K562 (cell line): ENCODE results near the gene EGF. TPM values are rescaled to one million over a fixed set of nuclear protein-coding genes. Genes with fewer than 3 reads are reported as not detected.

Experiments
- ATAC-seq: fragments of 200-7000 bp; cut with Tn5 transposase; 3 replicates; pipeline ENCODE4 v1.9.1; 2020; ENCODE audit warnings: moderate library complexity
- BruUV-seq: library from RNA; stranded (reverse); fragments of 400-500 nt; replicated peaks from 2 replicates; lab custom pipeline; 2021; lab: Mats Ljungman, UMichigan
- CTCF ChIA-PET: fragments of 300-600 bp; formaldehyde crosslinking; extraction: SDS; loops from one replicate; lab custom pipeline; 2021; ENCODE audit warnings: low intra/inter-chr PET ratio; lab: Yijun Ruan, JAX
- POLR2A ChIA-PET: fragments of 300-600, 350-650 bp; sonication (Branson Sonifier 250); formaldehyde crosslinking; extraction: SDS; loops from one replicate; lab custom pipeline; 2021; ENCODE audit warnings: antibody characterized with exemption, inconsistent platforms; lab: Yijun Ruan, JAX
- DNase-seq, 4 experiments: peaks; one replicate each; pipeline versions ENCODE4 v3.0.0 to v3.0.0-alpha.2; 2011 to 2018; ENCODE audit warnings: low spot score in 3 of 4, mixed read lengths in 3 of 4; ENCODE audit errors: extremely low read depth in 1 of 4
- FAIRE-seq: peaks from 2 replicates; lab custom pipeline; 2011; peaks lifted over from hg19 to GRCh38; lab: Jason Lieb, UNC
- H2AFZ ChIP-seq: 2 replicates; pipeline ENCODE4 v1.6.0; 2011; ENCODE audit warnings: low read depth, low read length, control low read depth, inconsistent platforms
- H3K27ac ChIP-seq: fragments of 200-600 bp; 3 replicates; pipeline ENCODE4 v1.8.0; 2011; ENCODE audit warnings: low read depth, mild to moderate bottlenecking, control low read depth, inconsistent platforms, low read length, moderate library complexity, mixed read lengths; ENCODE audit errors: extremely low read depth
- H3K27me3 ChIP-seq, 2 experiments: fragments of 300-600 bp in 1 of 2; 2 replicates in 1 of 2; 3 replicates in 1 of 2; pipeline versions ENCODE4 v1.6.0 to v1.8.0; 2011; ENCODE audit warnings: inconsistent platforms in 2 of 2, low read length in 2 of 2, mild to moderate bottlenecking in 1 of 2, mixed read lengths in 1 of 2, moderate library complexity in 1 of 2; ENCODE audit not compliant: control insufficient read depth in 2 of 2, insufficient read depth in 2 of 2
- H3K36me3 ChIP-seq: fragments of 300-600 bp; 3 replicates; pipeline ENCODE4 v1.8.0; 2011; ENCODE audit warnings: mild to moderate bottlenecking, low read length, inconsistent platforms; ENCODE audit not compliant: control insufficient read depth, insufficient read depth
- H3K4me1 ChIP-seq, 2 experiments: fragments of 200-600 bp in 1 of 2; replicated peaks in 1 of 2; 2 replicates in 1 of 2; 3 replicates in 1 of 2; pipeline versions ENCODE4 v1.5.1 to v1.8.0; 2011; ENCODE audit warnings: inconsistent platforms in 2 of 2, low read length in 2 of 2, mild to moderate bottlenecking in 1 of 2, mixed read lengths in 1 of 2, moderate library complexity in 1 of 2; ENCODE audit not compliant: control insufficient read depth in 2 of 2, insufficient read depth in 2 of 2
- H3K4me2 ChIP-seq: 2 replicates; pipeline ENCODE4 v1.6.1; 2011; ENCODE audit warnings: low read length, control low read depth, inconsistent platforms, mixed read lengths; ENCODE audit not compliant: insufficient read depth
- H3K4me3 ChIP-seq: fragments of 200-600 bp; sonication (generic), shearing (Covaris generic); 2 replicates; pipeline ENCODE4 v1.5.1; 2016; ENCODE audit warnings: control low read depth, inconsistent platforms
- H3K79me2 ChIP-seq: fragments of 200-600 bp; 3 replicates; pipeline ENCODE4 v1.8.0; 2011; ENCODE audit warnings: low read length, inconsistent platforms; ENCODE audit not compliant: control insufficient read depth, insufficient read depth
- H3K9ac ChIP-seq, 2 experiments: 2 replicates each; pipeline versions ENCODE4 v1.6.0 to v1.6.1; 2011; ENCODE audit warnings: low read depth in 2 of 2, low read length in 2 of 2, control low read depth in 1 of 2, inconsistent platforms in 1 of 2, mild to moderate bottlenecking in 1 of 2, mixed read lengths in 1 of 2; ENCODE audit not compliant: insufficient read depth in 1 of 2
- H3K9me1 ChIP-seq: one replicate; pipeline ENCODE4 v1.6.0; 2011; ENCODE audit warnings: inconsistent platforms, mild to moderate bottlenecking, low read length, moderate library complexity; ENCODE audit not compliant: control insufficient read depth, insufficient read depth
- H3K9me3 ChIP-seq: replicated peaks from 2 replicates; pipeline ENCODE4 v1.5.1; 2011; ENCODE audit warnings: low read depth, low read length, inconsistent platforms; ENCODE audit not compliant: control insufficient read depth, insufficient read depth
- H4K20me1 ChIP-seq: replicated peaks from 2 replicates; pipeline ENCODE4 v1.6.1; 2011; ENCODE audit warnings: low read length, inconsistent platforms, mixed read lengths; ENCODE audit not compliant: control insufficient read depth, insufficient read depth
- ATF6 ChIP-seq: sonication (generic); formaldehyde crosslinking; IDR thresholded peaks from 2 replicates; pipeline ENCODE4 v1.4.0; 2020; ENCODE audit warnings: mild to moderate bottlenecking, missing genetic modification reagents
- CC2D1A ChIP-seq: fragments of 450-650 bp; IDR thresholded peaks from 2 replicates; pipeline ENCODE4 v1.6.1; 2017; ENCODE audit warnings: mild to moderate bottlenecking
- DLX4 ChIP-seq: fragments of 250-450 bp; sonication (Bioruptor Pico); IDR thresholded peaks from 2 replicates; pipeline ENCODE4 v1.6.1; 2021; ENCODE audit warnings: mild to moderate bottlenecking
- FOXP4 ChIP-seq: sonication (generic); formaldehyde crosslinking; IDR thresholded peaks from 2 replicates; pipeline ENCODE4 v1.8.0; 2022; ENCODE audit warnings: mild to moderate bottlenecking, missing genetic modification reagents, borderline replicate concordance
- GATAD2A ChIP-seq: fragments of 450-650 bp; IDR thresholded peaks from 2 replicates; pipeline ENCODE4 v1.6.1; 2017
- HDAC6 ChIP-seq: IDR thresholded peaks from 2 replicates; pipeline ENCODE4 v1.6.1; 2012; ENCODE audit warnings: low read depth, mild to moderate bottlenecking, control low read depth, inconsistent platforms, low read length, moderate library complexity
- HMBOX1 ChIP-seq: sonication (generic); IDR thresholded peaks from 2 replicates; pipeline ENCODE4 v1.6.1; 2016
- ILK ChIP-seq: fragments of 450-650 bp; IDR thresholded peaks from 2 replicates; pipeline ENCODE4 v1.6.1; 2016; ENCODE audit warnings: missing genetic modification characterization, low read depth, mild to moderate bottlenecking, missing compliant biosample characterization, moderate library complexity, borderline replicate concordance
- NCOA4 ChIP-seq: fragments of 450-650 bp; IDR thresholded peaks from 2 replicates; pipeline ENCODE4 v1.6.1; 2018; ENCODE audit warnings: mild to moderate bottlenecking; ENCODE audit not compliant: partially characterized antibody
- PCBP2 ChIP-seq: fragments of 200-400 bp; formaldehyde crosslinking; IDR thresholded peaks from 2 replicates; pipeline ENCODE4 v1.6.1; 2018; ENCODE audit warnings: low read length, low read depth, mild to moderate bottlenecking, moderate library complexity; ENCODE audit not compliant: poor library complexity, severe bottlenecking
- RB1 ChIP-seq: fragments of 450-650 bp; IDR thresholded peaks from 2 replicates; pipeline ENCODE4 v1.6.1; 2017; ENCODE audit warnings: low read depth, mild to moderate bottlenecking
- RCOR1 ChIP-seq, 2 experiments: IDR thresholded peaks; 2 replicates each; pipeline ENCODE4 v1.6.1; 2012; ENCODE audit warnings: low read depth in 2 of 2, low read length in 2 of 2, borderline replicate concordance in 1 of 2, improper control_type of control experiment in 1 of 2
- TAF7 ChIP-seq: fragments of 450-650 bp; IDR thresholded peaks from 2 replicates; pipeline ENCODE4 v1.6.1; 2016; ENCODE audit warnings: missing genetic modification characterization, missing compliant biosample characterization
- USF2 ChIP-seq: sonication (generic); formaldehyde crosslinking; IDR thresholded peaks from 2 replicates; pipeline ENCODE4 v1.5.0; 2020; ENCODE audit warnings: missing genetic modification reagents
- ZNF133 ChIP-seq: fragments of 250-450 bp; sonication (Bioruptor Pico); IDR thresholded peaks from 2 replicates; pipeline ENCODE4 v1.4.0; 2020; ENCODE audit warnings: mild to moderate bottlenecking
- whole genome bisulfite sequencing: fragments of 100-300 bp; shearing (Covaris generic); methylation state at CpG from one replicate; pipeline ENCODE4 v1.1.6; 2016; ENCODE audit warnings: low coverage, mixed read lengths; ENCODE audit not compliant: insufficient coverage; ENCODE audit errors: missing lambda C conversion rate; 5-methylcytosine and 5-hydroxymethylcytosine counted together
- in situ Hi-C: fragments of 300-500 bp; cut with MboI; formaldehyde crosslinking; loops from 4 replicates; pipeline ENCODE4 v1.15.0; 2018; ENCODE audit warnings: inconsistent platforms, mixed read lengths
- intact Hi-C: fragments of 100-400 bp; cut with micrococcal nuclease; formaldehyde crosslinking; loops from 2 replicates; pipeline ENCODE4 v1.14.2; 2022
- polyA plus RNA-seq, 8 experiments: library from polyadenylated mRNA; depleted of rRNA in 4 of 8; stranded (reverse) in 5 of 8; unstranded in 3 of 8; fragments of >200 nt; fragmentation: Nextera tagmentation in 2 of 8; fragmentation: Illumina TruSeq in 1 of 8; extraction: Ambion mirVana in 2 of 8; extraction: Trizol in 1 of 8; gene quantifications; 2 replicates each; pipeline versions ENCODE4 v1.2.1 to v1.2.3, GENCODE V29; 2011 to 2014; ENCODE audit warnings: inconsistent platforms in 1 of 8, missing spikeins in 1 of 8
- total RNA-seq, 7 experiments: library from RNA; depleted of rRNA in 6 of 7; stranded (reverse); fragments of >200 nt in 6 of 7; fragmentation: Illumina TruSeq in 2 of 7; extraction: Trizol in 2 of 7; gene quantifications; 2 replicates each; pipeline versions ENCODE4 v1.2.1 to v1.2.3, GENCODE V29; 2011 to 2021; ENCODE audit warnings: low replicate concordance in 1 of 7

EGF gene
- total and polyA plus RNA-seq, 9 of the 15 experiments (the other 6 are each of a cell fraction or from before 2014, with no cell fraction given) = 0.32 to 3.1 (median 1.3) TPM

- no peak for TF ChIP-seq GATAD2A
- TF ChIP-seq RCOR1 (IDR thresholded peaks at IDR 0.05; ENCODE audit: borderline replicate concordance in 1 of 2, low read depth in 2 of 2, low read length in 2 of 2) = no peak
- no peak for TF ChIP-seq FOXP4
- TF ChIP-seq RB1 = no peak
- no peak for TF ChIP-seq TAF7 (tag)
- TF ChIP-seq ATF6 = no peak
- TF ChIP-seq ILK (tag) = no peak
- TF ChIP-seq HMBOX1 = no peak
- TF ChIP-seq PCBP2 = no peak
- TF ChIP-seq DLX4 = no peak
- TF ChIP-seq NCOA4 = no peak
- TF ChIP-seq USF2 = no peak
- TF ChIP-seq CC2D1A = no peak
- TF ChIP-seq HDAC6 = no peak
- no peak for TF ChIP-seq ZNF133 (CRISPR knock-in tag)
- H3K9ac ChIP-seq = no peak overlapping the region
- 1% methylated on average over 5 of the region's 5 CpGs for WGBS
- no peaks in the 10 kb centered on the region; a peak in 1 of 5 replicates for H3K27me3 ChIP-seq
- in situ Hi-C loops (no loop called here), intact Hi-C loops (loop anchor here (10.0 kb wide), 1 partner anchor 268 kb away; the partner anchor contains the start of gene CASP6)
- H4K20me1 ChIP-seq = no peaks in the 10 kb centered on the region
- DNase-seq (peak in 1 of 4 experiments; percentile 10), FAIRE-seq (no peak), ATAC-seq (peak; percentile 43)
- H3K79me2 ChIP-seq = no peaks in the 10 kb centered on the region
- H3K27ac ChIP-seq = no peak overlapping the region
- no peaks in the 10 kb centered on the region; a peak in 2 of 5 replicates for H3K4me1 ChIP-seq
- no peaks in the 10 kb centered on the region for H3K9me1 ChIP-seq
- no peak overlapping the region for H3K4me2 ChIP-seq
- POLR2A ChIA-PET = no interaction called here
- H3K36me3 ChIP-seq = no peaks in the 10 kb centered on the region
- no peak overlapping the region for H3K4me3 ChIP-seq
- no peaks in the 10 kb centered on the region for H3K9me3 ChIP-seq
- BruUV-seq = no TSS peak
- H2AFZ ChIP-seq = no peak overlapping the region
- CTCF ChIA-PET = no interaction called here
Measured at GRCh38 chr4:109972786-109973528, 60.3 kb downstream of the EGF start.
